VCaP (cell line): Measurements from ENCODE around the gene DHX15.

Experiments
- H3K27ac ChIP-seq: fragments of 450-650 bp; 2 replicates; pipeline ENCODE4 v1.5.1; 2017
- CTCF ChIP-seq: fragments of 450-650 bp; conservative IDR thresholded peaks from 2 replicates; pipeline ENCODE4 v1.5.1; 2017; ENCODE audit warnings: mild to moderate bottlenecking, moderate library complexity

DHX15 gene

GRCh38 chr4:24570172-24570571 lies 14.2 kb downstream of the DHX15 start:
- no peak for TF ChIP-seq CTCF
- H3K27ac ChIP-seq = no peak overlapping the region

DNA sequence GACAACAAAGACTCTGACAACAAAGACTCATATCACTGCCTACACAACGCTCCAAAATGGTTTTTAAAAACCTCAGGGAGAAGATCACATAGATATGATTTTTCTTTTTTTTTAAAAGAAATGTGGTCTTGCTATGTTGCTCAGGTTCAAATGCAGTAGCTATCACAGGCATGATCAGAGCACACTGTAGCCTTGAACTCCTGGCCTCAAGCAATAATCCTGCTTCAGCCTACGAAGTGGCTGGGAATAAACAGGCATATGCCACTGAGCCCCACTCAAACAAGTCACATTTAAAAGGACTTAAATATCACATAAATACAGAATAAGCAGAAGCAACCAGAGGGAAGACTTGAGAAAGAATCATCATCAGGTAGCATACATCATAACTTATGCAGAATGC lies 14.7 kb downstream of the DHX15 start:
- TF ChIP-seq CTCF = no peak
- no peak overlapping the region for H3K27ac ChIP-seq

GRCh38 chr4:24568425-24568824 lies 15.9 kb downstream of the DHX15 start:
- no peak overlapping the region for H3K27ac ChIP-seq
- TF ChIP-seq CTCF = no peak

DNA sequence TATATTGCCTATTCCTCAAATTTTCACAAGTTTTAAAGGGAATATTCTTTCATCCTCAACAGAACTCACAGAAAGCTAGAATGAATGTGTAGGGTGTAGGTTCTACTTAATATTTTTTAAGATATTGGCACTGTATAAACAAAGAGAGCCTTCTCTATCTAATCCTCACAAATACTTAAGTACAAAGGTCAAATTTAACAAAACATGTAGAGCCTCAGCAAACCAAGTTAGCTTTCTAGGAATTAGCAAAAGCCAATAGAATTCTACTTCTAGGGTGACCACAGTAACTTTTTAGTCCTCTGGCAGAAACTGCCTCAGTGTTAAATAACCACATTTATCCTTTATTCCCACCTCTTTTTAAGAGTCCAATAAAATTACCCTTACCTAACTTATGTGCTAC lies 19.3 kb downstream of the DHX15 start:
- H3K27ac ChIP-seq = no peak overlapping the region
- no peak for TF ChIP-seq CTCF

DNA sequence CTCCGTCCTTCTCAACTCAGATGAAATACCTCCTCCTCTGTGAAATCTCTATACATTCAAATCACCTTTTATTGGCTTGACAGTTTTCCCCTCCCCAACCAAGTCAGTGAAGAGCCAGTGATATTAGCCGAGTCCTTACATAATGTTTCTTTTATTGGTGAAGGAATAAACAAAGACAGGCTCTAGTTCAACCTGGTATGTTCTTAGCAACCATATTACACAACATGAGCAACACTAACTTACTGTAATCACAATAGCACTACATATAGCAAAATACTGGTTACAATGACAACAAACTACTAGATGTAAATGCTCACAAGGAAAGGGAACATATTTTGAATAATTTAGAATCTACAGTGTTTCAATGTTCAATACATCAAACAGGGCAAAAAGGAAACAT lies 19.9 kb downstream of the DHX15 start:
- no peak overlapping the region for H3K27ac ChIP-seq
- TF ChIP-seq CTCF = no peak

GRCh38 chr4:24561438-24562139 lies 22.8 kb downstream of the DHX15 start:
- H3K27ac ChIP-seq = no peak overlapping the region
- no peak for TF ChIP-seq CTCF

- no peak overlapping the region for H3K27ac ChIP-seq
- no peak for TF ChIP-seq CTCF
Measured at GRCh38 chr4:24560868-24561368, 23.4 kb downstream of the DHX15 start.
